GM21528 (cell line): ENCODE data around the gene IGDCC3.

Source experiments
- ATAC-seq: cut with Tn5 transposase; IDR thresholded peaks from one replicate; pipeline ENCODE4 v1.9.1; 2021; ENCODE audit warnings: mild to moderate bottlenecking, moderate library complexity; ENCODE audit not compliant: unreplicated experiment, low FRiP score

IGDCC3 gene

DNA sequence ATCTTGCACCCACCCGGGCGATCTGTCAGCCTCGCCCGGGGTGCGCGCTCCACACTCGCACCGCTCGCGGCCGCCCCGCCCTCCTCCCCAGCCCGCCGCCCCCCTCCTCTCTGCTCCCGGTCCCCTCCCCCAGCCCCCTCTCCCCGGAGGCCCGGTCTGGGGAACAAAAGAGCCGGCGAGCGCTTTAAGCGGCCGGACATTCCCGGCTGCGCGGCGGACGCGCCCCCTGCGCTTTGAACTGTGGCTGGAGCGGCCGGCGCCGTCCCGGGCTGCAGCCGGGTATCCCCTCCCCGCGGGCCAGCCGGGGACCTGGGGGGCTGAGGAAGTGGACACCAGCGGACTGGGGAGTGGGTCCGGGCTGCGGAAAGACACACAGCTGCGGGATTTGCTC is at the start of gene IGDCC3:
Gene IGDCC3, minus strand, starts transcription at position 27 of the 391 bp plus-strand sequence. CDS start 214 bp downstream, outside the sequence.
- ATAC-seq = no peak

- no peak for ATAC-seq
Measured at GRCh38 chr15:65426216-65426853, 48.5 kb upstream of the IGDCC3 start.

DNA sequence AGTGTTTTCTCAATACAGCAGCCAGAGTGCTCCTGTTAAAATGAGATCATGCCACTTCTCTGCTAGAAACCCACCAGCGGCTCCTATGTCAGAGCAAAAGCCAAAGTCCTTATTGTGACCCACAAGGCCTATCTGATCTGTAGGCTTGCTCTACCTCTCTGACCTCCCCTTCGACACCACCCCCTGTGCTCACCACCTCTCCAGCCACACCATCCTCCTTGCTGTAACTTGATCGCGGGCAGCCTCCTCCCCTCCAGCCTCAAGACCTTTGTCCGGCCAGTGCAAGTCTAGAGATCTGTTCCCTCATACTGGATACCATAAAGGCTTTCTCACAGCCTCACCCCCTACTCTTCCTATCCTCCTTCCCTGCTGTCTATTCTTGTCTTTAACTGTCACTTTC is 46.9 kb upstream of the IGDCC3 start:
- no peak for ATAC-seq

DNA sequence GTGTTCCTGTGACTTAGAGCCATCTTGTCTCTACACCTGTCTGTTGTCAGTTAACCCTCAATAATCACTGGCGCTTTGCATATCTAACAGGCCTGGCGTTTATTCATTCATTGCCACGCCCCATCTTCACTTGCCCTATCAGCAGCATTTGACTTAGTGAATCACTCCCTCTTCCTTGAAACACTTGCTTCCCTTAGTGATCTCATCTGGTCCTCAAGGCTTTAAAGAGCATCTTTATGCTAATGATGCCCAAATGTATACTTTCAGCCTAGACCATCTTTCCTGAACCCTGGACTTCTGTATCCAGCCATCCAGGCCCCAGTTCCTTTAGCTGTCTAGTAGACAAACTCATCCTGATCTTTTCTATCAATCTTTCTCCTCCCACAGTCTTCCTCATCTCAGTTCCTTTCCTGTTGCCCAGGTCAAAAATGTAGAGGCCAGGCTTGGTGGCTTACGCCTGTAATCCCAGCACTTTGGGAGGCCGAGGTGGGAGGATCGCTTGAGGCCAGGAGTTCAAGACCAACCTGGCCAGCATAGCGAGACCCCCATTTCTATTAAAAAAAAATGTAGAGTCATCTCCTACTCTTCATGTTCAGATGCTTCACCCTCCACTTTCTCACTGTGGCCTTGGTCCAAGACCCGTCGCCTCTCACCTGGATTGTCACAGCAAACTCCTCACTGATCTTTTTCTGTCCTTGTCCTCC is 46.3 kb upstream of the IGDCC3 start:
- ATAC-seq = no peak

GRCh38 chr15:65423150-65423975 is 45.6 kb upstream of the IGDCC3 start:
- ATAC-seq = no peak

GRCh38 chr15:65421360-65422215 is 43.8 kb upstream of the IGDCC3 start:
- ATAC-seq = no peak

DNA sequence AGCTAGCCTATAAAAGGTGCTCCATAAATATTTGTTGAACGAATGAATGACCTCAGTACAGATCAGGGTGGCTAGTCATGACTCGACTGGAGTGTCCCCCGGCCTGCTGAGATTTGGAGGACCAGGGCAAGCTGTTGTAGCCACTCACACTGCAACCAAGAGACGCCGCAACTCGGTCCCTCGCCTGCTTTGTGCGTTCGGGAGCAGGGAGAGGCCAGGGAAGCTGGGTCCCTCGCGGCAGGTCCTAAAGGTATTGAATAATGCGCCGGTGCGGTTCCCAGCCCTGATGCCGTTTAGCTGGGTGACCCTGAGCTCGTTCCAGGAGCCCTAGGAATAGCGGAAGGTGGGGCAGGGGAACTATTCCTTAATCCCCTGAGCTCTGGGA is 43.2 kb upstream of the IGDCC3 start:
- ATAC-seq = no peak

GRCh38 chr15:65418596-65418995 is 40.8 kb upstream of the IGDCC3 start:
- ATAC-seq = no peak

DNA sequence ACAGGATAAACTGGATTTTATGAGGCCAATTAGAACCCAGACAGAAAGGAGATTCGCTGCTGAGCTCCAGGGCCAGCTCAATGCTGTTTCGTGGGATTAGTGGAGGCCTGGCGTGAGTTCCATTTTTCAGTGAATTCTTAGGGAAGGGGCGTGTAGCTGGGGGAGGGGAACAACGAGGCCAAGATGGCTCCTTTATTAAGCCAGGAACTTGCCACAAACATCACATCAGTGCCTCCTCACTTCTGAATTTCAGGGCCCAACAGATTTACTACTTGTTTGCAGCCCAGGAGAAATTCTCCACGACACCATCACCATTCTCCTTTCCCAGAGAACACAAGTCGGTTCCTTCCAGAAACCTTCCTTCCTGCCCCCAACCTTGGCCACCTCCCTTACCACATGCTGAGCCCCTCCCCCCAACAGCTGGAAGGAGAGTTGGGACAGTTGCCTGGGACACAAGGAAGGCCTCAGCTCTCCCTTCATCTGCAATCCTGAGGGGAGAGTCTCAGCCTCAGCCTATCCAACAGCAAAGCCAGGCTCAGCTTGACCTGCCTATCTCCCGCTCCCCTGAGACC is 39.1 kb upstream of the IGDCC3 start:
- no peak for ATAC-seq

DNA sequence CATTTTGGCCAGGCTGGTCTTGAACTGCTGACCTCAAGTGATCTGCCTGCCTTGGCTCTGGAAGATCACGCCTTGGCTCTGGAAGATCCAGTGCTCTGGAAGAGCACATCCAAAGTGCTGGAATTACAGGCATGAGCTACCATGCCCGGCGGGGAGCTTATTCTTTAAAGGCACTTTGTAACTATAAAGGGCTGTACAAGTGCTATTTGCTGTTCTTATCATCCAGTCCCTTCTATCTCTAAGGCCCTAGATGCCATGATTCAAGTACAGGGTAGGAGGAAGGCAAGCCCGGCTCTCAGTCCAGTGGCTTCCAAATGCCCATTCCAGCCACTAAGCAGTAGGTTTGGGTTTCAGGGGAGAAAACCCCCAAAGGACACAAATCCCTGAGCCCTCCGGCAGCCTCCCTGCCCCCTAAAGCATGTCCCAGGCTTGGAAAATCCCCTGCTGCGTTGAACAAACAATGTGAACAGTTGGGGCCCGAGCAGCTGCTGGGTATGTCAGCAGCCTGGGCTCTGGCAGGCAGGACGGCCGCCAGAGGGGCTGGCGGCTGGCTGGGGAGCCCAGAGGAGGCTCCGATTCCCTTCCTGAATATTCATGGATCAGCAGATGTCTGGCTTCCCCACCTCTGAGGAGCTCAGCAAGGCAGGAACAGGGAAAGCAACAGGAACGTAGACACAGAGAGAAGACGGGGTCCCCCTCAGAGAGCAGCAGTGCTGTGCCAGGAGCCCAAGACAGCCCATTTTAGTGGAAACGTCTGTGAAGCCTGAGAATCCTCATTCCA is 37.2 kb upstream of the IGDCC3 start:
- ATAC-seq = no peak

- no peak for ATAC-seq
Measured at GRCh38 chr15:65413760-65414144, 36.0 kb upstream of the IGDCC3 start.

DNA sequence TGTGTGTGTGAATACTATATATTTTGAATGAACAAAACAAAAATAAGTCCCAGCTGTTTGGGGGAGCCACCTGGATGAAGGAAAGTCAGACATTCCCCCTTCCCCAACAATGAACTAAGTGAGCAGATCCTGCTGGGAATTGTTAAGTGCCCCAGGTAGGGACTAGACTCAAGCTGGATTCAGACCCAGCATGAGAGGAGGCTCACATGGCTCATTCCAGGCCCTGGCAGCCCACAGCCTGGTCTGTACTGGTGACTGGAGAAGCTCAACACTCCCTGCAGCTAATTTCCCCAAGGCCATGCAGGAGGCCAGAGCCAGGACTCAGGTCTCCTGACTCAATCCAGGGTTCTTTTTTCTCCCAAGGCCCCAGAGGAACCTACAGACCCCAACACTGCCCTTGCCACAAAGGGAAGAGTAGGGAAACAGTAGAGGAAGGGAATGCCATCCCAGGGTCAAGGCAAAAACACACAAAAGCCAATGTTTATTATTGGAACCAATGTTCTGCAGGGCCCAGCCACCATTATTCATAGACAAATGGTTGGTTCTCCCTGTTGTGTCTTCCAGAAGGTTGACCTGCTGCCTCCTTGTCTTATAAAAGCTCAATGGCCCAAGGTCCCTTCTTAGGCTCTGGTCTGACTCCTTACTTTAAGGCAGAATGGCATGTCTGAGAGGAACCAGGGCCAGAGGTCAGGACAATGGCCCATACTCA is 35.4 kb upstream of the IGDCC3 start:
- no peak for ATAC-seq

DNA sequence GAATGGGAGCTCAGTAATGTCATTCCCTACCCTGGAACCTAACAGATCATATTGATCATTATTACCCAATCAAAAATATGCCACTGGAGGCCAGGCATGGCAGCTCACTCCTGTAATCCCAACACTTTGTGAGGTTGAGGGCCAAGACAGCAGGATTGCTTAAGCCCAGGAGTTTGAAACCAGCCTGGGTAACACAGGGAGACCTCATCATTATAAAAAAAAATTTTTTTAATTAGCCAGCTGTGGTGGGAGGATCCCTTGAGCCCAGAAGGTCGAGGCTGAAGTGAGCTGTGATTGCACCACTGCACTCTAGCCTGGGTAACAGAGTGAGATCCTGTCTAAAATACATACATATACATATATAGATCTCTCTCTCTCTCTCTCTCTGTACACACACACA is 34.8 kb upstream of the IGDCC3 start:
- ATAC-seq = no peak

DNA sequence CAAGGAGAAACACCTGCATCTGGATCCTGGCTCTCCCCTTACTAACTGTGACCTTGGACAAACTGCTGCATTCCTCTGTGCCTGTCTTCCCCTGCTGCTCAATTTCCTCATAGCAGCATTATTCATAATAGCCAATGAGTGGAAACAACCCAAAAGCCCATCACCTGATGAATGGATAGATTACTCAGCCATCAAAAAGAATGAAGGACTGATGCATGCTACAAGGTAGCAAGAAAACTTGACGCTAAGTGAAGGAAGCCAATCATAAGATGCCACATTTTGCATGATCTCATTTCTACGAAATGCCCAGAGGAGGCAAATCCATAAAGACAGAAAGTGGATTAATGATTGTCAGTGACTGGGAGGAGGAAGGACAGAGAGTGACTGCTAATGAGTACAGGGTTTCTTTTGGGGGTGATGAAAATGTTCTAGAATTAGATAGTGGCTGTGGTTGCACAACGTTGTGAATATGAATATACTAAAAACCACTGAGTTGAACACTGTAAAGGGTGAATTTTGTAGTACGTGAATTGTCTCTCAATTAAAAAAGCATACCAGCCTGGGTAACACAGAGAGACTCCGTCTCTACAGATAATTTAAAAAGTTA is 33.8 kb upstream of the IGDCC3 start:
- ATAC-seq = no peak

GRCh38 chr15:65410972-65411371 is 33.2 kb upstream of the IGDCC3 start:
- ATAC-seq = no peak

GRCh38 chr15:65410036-65410435 is 32.2 kb upstream of the IGDCC3 start:
- no peak for ATAC-seq

GRCh38 chr15:65409036-65409631 is 31.3 kb upstream of the IGDCC3 start:
- ATAC-seq = no peak
